PC-9 (cell line): Measurements from ENCODE around the gene LIMA1. TPM values are rescaled to one million over a fixed set of nuclear protein-coding genes. Genes with fewer than 3 reads are reported as not detected.
A peak's percentile ranks its signal among the peaks of the same experiment; 100 is the strongest.
"Not testable (repeated sequence)": the region's sequence is repeated elsewhere in the genome, so short reads cannot be mapped to it uniquely, and the experiment has no call there.

Experiments
- BruUV-seq: library from RNA; stranded (reverse); fragments of 400-500 nt; replicated peaks from 2 replicates; lab custom pipeline; 2021; lab: Mats Ljungman, UMichigan
- CTCF ChIA-PET: fragments of 300-600 bp; sonication (Branson Sonifier 250); formaldehyde crosslinking; loops from one replicate; lab custom pipeline; 2022; ENCODE audit warnings: antibody characterized with exemption; lab: Charles Lee
- POLR2A ChIA-PET: fragments of 300-600 bp; sonication (Branson Sonifier 250); formaldehyde crosslinking; loops from one replicate; lab custom pipeline; 2022; ENCODE audit warnings: antibody characterized with exemption; ENCODE audit not compliant: unreplicated experiment; lab: Charles Lee
- DNase-seq, 2 experiments: peaks; one replicate each; pipeline versions ENCODE4 v3.0.0 to v3.0.0-alpha.2; 2015 to 2022; ENCODE audit warnings: mixed read lengths in 1 of 2
- H2AFZ ChIP-seq: fragments of 200-600 bp; sonication (generic); 2 replicates; pipeline ENCODE4 v1.8.1; 2017; ENCODE audit warnings: antibody characterized with exemption
- H3F3A ChIP-seq: fragments of 200-600 bp; sonication (generic); 2 replicates; pipeline ENCODE4 v1.8.1; 2017; ENCODE audit warnings: antibody characterized with exemption, mild to moderate bottlenecking, low read depth; ENCODE audit not compliant: insufficient read depth
- H3K27ac ChIP-seq: fragments of 200-600 bp; sonication (generic); 2 replicates; pipeline ENCODE4 v1.6.1; 2016; ENCODE audit warnings: mixed run types
- H3K27me3 ChIP-seq: fragments of 200-600 bp; sonication (generic); 2 replicates; pipeline ENCODE4 v1.6.1; 2016; ENCODE audit warnings: low read depth, mixed run types; ENCODE audit not compliant: insufficient read depth
- H3K36me3 ChIP-seq: fragments of 200-600 bp; sonication (generic); 2 replicates; pipeline ENCODE4 v1.6.1; 2016; ENCODE audit warnings: low read depth, mixed run types
- H3K4me1 ChIP-seq: fragments of 200-600 bp; sonication (generic); replicated peaks from 2 replicates; pipeline ENCODE4 v1.6.1; 2016; ENCODE audit warnings: mixed run types; ENCODE audit not compliant: insufficient read depth
- H3K4me2 ChIP-seq: fragments of 200-600 bp; sonication (generic); 2 replicates; pipeline ENCODE4 v1.6.1; 2017; ENCODE audit warnings: mixed run types
- H3K4me3 ChIP-seq: fragments of 200-600 bp; sonication (generic); 2 replicates; pipeline ENCODE4 v1.6.1; 2016; ENCODE audit warnings: mixed run types
- H3K79me2 ChIP-seq: fragments of 200-600 bp; sonication (generic); 2 replicates; pipeline ENCODE4 v1.6.1; 2017; ENCODE audit warnings: low read depth, mixed run types
- H3K9me2 ChIP-seq: fragments of 200-600 bp; sonication (generic); 2 replicates; pipeline ENCODE4 v1.8.1; 2017; ENCODE audit warnings: mild to moderate bottlenecking; ENCODE audit not compliant: insufficient read depth
- H3K9me3 ChIP-seq: fragments of 200-600 bp; sonication (generic); 2 replicates; pipeline ENCODE4 v1.8.1; 2016; ENCODE audit warnings: low read depth; ENCODE audit not compliant: insufficient read depth
- H4K20me1 ChIP-seq: fragments of 200-600 bp; sonication (generic); 2 replicates; pipeline ENCODE4 v1.8.1; 2017; ENCODE audit not compliant: insufficient read depth
- EZH2 ChIP-seq: fragments of 200-600 bp; sonication (generic); IDR thresholded peaks from 2 replicates; pipeline ENCODE4 v1.8.0; 2017; ENCODE audit warnings: antibody characterized with exemption, low read depth
- intact Hi-C: fragments of 100-400 bp; cut with micrococcal nuclease; formaldehyde crosslinking; loops from one replicate; pipeline ENCODE4 v1.10.0; 2022; ENCODE audit not compliant: unreplicated experiment
- total RNA-seq: library from RNA; stranded (reverse); gene quantifications from 2 replicates; pipeline ENCODE4 v1.2.3, GENCODE V29; 2021
- TF ChIP-seq, protein P1 (sequence below): fragments of 200-600 bp; sonication (generic); conservative IDR thresholded peaks from 2 replicates; pipeline ENCODE4 v1.6.1; 2017; ENCODE audit warnings: mixed run types, antibody characterized with exemption, mild to moderate bottlenecking, moderate library complexity

The LIMA1 gene
- total RNA-seq, 1 experiment from 2014 or later = 98.6 TPM

- Histone ChIP-seq H3K79me2 (peaks cover 74% of the 10 kb centered on the region), H3K36me3 (peaks cover 17% of the 10 kb centered on the region; the same call in 1 of the 2 replicates), H2AFZ (no peak overlapping the region), H3K27me3 (no peaks in the 10 kb centered on the region), H3K4me1 (peaks cover 50% of the 10 kb centered on the region), H4K20me1 (no peaks in the 10 kb centered on the region), H3K9me2 (no peaks in the 10 kb centered on the region), H3K4me2 (peak overlapping the region; percentile 33), H3K9me3 (no peaks in the 10 kb centered on the region), H3K27ac (peak overlapping the region; percentile 64), H3F3A (peaks cover 28% of the 10 kb centered on the region), H3K4me3 (no peak overlapping the region)
- TF ChIP-seq, protein P1, sequence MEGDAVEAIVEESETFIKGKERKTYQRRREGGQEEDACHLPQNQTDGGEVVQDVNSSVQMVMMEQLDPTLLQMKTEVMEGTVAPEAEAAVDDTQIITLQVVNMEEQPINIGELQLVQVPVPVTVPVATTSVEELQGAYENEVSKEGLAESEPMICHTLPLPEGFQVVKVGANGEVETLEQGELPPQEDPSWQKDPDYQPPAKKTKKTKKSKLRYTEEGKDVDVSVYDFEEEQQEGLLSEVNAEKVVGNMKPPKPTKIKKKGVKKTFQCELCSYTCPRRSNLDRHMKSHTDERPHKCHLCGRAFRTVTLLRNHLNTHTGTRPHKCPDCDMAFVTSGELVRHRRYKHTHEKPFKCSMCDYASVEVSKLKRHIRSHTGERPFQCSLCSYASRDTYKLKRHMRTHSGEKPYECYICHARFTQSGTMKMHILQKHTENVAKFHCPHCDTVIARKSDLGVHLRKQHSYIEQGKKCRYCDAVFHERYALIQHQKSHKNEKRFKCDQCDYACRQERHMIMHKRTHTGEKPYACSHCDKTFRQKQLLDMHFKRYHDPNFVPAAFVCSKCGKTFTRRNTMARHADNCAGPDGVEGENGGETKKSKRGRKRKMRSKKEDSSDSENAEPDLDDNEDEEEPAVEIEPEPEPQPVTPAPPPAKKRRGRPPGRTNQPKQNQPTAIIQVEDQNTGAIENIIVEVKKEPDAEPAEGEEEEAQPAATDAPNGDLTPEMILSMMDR = no peak
- TF ChIP-seq EZH2 = no peak
- peak in 1 of 2 experiments; percentile 65 for DNase-seq
- intact Hi-C loops = no loop called here
- BruUV-seq = no TSS peak
- ChIA-PET CTCF (interaction anchor here (0.5 kb wide), 1 partner anchor 293 kb away, joined by 3 read pairs; no protein-coding TSS in a partner anchor), POLR2A (interaction anchor here (0.6 kb wide), 1 partner anchor 72 kb away, joined by 4 read pairs; no protein-coding TSS in a partner anchor)
Observed at GRCh38 chr12:50275556-50275955, 7.8 kb downstream of the LIMA1 start.

DNA sequence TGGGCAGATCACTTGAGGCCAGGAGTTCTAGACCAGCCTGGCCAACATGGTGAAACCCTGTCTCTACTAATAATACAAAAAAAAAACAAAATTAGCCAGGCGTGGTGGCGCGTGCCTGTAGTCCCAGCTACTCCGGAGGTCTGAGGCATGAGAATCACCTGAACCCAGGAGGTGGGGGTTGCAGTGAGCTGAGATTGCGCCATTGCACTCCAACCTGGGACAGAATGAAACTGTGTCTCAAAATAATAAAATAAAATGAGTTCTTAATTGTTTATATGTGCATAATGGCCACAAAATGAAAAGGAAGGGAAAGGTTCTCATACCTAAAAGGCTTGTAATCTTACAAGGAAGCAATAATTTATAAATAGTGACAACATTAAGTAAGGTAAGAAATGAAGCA is 8.2 kb downstream of the LIMA1 start:
- Histone ChIP-seq H3K79me2 (peaks cover 69% of the 10 kb centered on the region), H3F3A (peaks cover 28% of the 10 kb centered on the region), H3K27ac (peak overlapping the region; percentile 64), H3K4me1 (peaks cover 47% of the 10 kb centered on the region), H3K36me3 (peaks cover 17% of the 10 kb centered on the region; the same call in 1 of the 2 replicates), H3K4me2 (peak overlapping the region; percentile 33)
- DNase-seq, POLR2A ChIA-PET, H3K27me3 ChIP-seq, H3K4me3 ChIP-seq, H3K9me2 ChIP-seq, H3K9me3 ChIP-seq, BruUV-seq, intact Hi-C loops, CTCF ChIA-PET, H4K20me1 ChIP-seq, H2AFZ ChIP-seq: not testable (repeated sequence)

- BruUV-seq = no TSS peak
- no peak overlapping the region for H3K4me2 ChIP-seq
- intact Hi-C loops = no loop called here
- TF ChIP-seq, protein P1 = no peak
- TF ChIP-seq EZH2 = no peak
- H3K36me3 ChIP-seq = peaks cover 12% of the 10 kb centered on the region; the same call in 1 of the 2 replicates
- H3K4me3 ChIP-seq = no peak overlapping the region
- H2AFZ ChIP-seq = no peak overlapping the region
- ChIA-PET POLR2A (no interaction called here), CTCF (interaction anchor here (0.6 to 0.7 kb wide), 2 partner anchors 7 to 143 kb away, joined by 3 to 5 read pairs; no protein-coding TSS in a partner anchor)
- no peaks in the 10 kb centered on the region for H3K27me3 ChIP-seq
- H4K20me1 ChIP-seq = no peaks in the 10 kb centered on the region
- no peaks in the 10 kb centered on the region for H3K9me3 ChIP-seq
- H3F3A ChIP-seq = peaks cover 28% of the 10 kb centered on the region
- no peak for DNase-seq
- peaks cover 43% of the 10 kb centered on the region for H3K79me2 ChIP-seq
- H3K27ac ChIP-seq = no peak overlapping the region
- H3K4me1 ChIP-seq = peaks cover 32% of the 10 kb centered on the region
- H3K9me2 ChIP-seq = no peaks in the 10 kb centered on the region
Observed at GRCh38 chr12:50271724-50272247, 11.5 kb downstream of the LIMA1 start.
